Mesodermal cell (in vitro differentiated cells): Measurements from ENCODE around the gene TTC7B.
"Not testable (repeated sequence)": the region's sequence is repeated elsewhere in the genome, so short reads cannot be mapped to it uniquely, and the experiment has no call there.

Experiments
- H3K27ac ChIP-seq: 2 replicates; pipeline ENCODE4 v1.7.0; 2013; ENCODE audit warnings: mild to moderate bottlenecking, low read depth, low read length, moderate library complexity; ENCODE audit not compliant: severe bottlenecking
- H3K36me3 ChIP-seq: 2 replicates; pipeline ENCODE4 v1.7.1; 2013; ENCODE audit warnings: mild to moderate bottlenecking, low read length, moderate library complexity; ENCODE audit not compliant: control insufficient read depth, insufficient read depth
- H3K4me1 ChIP-seq: one replicate; pipeline ENCODE4 v1.7.1; 2013; ENCODE audit warnings: mild to moderate bottlenecking, low read length; ENCODE audit not compliant: insufficient read depth, control insufficient read depth, poor library complexity, severe bottlenecking
- H3K4me3 ChIP-seq: 2 replicates; pipeline ENCODE4 v1.7.0; 2013; ENCODE audit warnings: low read length, control low read depth, mild to moderate bottlenecking; ENCODE audit not compliant: insufficient read depth, poor library complexity, severe bottlenecking; ENCODE audit errors: extremely low read depth
- H3K9me3 ChIP-seq: 2 replicates; pipeline ENCODE4 v1.7.1; 2013; ENCODE audit warnings: mild to moderate bottlenecking, low read length, moderate library complexity; ENCODE audit not compliant: control insufficient read depth
- WGBS, 2 experiments: methylation state at CpG; one replicate each; pipeline ENCODE4 v1.1.5; 2013; ENCODE audit warnings: missing lambda C conversion rate in 2 of 2; ENCODE audit not compliant: insufficient coverage in 2 of 2; 5-methylcytosine and 5-hydroxymethylcytosine counted together

TTC7B gene

GRCh38 chr14:90527978-90528377, 288.3 kb downstream of the TTC7B start:
- H3K27ac ChIP-seq = no peak overlapping the region
- 89 to 98% methylated on average over 5 to 6 of the region's 6 CpGs for WGBS, 2 experiments
- no peaks in the 10 kb centered on the region for H3K4me1 ChIP-seq
- no peaks in the 10 kb centered on the region for H3K36me3 ChIP-seq
- H3K9me3 ChIP-seq = peaks cover 6% of the 10 kb centered on the region
- H3K4me3 ChIP-seq = no peak overlapping the region

DNA sequence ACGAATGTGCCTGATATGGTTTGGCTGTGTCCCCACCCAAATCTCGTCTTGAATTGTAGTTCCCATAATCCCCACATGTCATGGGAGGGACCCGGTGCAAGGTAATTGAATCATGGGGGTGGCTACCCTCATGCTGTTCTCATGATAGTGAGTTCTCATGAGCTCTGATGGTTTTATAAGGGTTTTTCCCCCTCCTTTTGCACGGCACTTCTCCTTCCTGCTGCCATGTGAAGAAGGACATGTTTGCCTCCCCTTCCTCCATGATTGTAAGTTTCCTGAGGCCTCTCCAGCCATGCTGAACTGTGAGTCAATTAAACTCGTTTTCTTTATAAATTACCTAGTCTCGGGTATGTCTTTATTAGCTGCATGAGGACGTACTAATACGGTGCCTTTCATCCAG, 289.7 kb downstream of the TTC7B start:
- H3K4me3 ChIP-seq, H3K27ac ChIP-seq: not testable (repeated sequence)
- WGBS, 2 experiments = 85 to 94% methylated on average over 4 to 5 of the region's 8 CpGs

GRCh38 chr14:90525353-90526028, 290.7 kb downstream of the TTC7B start:
- not testable (repeated sequence) for H3K4me1 ChIP-seq, H3K27ac ChIP-seq, H3K9me3 ChIP-seq, H3K36me3 ChIP-seq, H3K4me3 ChIP-seq
- WGBS, 2 experiments = 98 to 100% methylated on average over 6 to 11 of the region's 42 CpGs

More for the DNA sequence above, 289.7 kb downstream of the TTC7B start:
- not testable (repeated sequence) for H3K36me3 ChIP-seq, H3K9me3 ChIP-seq, H3K4me1 ChIP-seq

GRCh38 chr14:90523961-90524875, 292.0 kb downstream of the TTC7B start:
- Histone ChIP-seq H3K36me3 (no peaks in the 10 kb centered on the region), H3K4me3 (no peak overlapping the region), H3K9me3 (peaks cover 6% of the 10 kb centered on the region), H3K4me1 (no peaks in the 10 kb centered on the region), H3K27ac (no peak overlapping the region)
- 91 to 99% methylated on average over 11 to 12 of the region's 18 CpGs for WGBS, 2 experiments

DNA sequence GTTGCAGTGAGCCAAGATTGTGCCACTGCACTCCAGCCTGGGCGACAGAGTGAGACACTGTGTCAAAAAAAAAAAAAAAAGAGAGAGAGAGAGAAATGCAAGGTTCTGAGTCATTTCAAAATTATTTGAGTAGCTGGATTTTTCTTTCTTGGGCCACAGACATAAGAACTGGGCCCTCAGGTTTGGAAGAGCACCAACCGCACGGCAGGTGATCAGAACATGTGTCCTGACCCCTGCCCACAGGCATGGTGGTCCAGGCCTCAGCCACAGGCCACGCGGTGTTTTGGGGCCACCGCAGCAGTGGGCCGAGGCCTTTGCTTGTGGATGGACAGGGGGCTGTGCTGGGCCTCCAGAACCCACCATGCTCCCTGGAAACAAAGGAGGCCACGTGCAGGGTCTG, 292.7 kb downstream of the TTC7B start:
- H3K4me3 ChIP-seq = no peak overlapping the region
- no peaks in the 10 kb centered on the region for H3K36me3 ChIP-seq
- H3K27ac ChIP-seq = no peak overlapping the region
- H3K4me1 ChIP-seq = no peaks in the 10 kb centered on the region
- H3K9me3 ChIP-seq = peaks cover 6% of the 10 kb centered on the region
- WGBS, 2 experiments = 91 to 95% methylated on average over 5 to 7 of the region's 8 CpGs

- 83 to 86% methylated on average over 15 to 16 of the region's 21 CpGs for WGBS, 2 experiments
- H3K27ac ChIP-seq = no peak overlapping the region
- H3K36me3 ChIP-seq = no peaks in the 10 kb centered on the region
- H3K4me3 ChIP-seq = no peak overlapping the region
- H3K9me3 ChIP-seq = peaks cover 6% of the 10 kb centered on the region
- H3K4me1 ChIP-seq = no peaks in the 10 kb centered on the region
Observed at GRCh38 chr14:90522571-90523191, 293.5 kb downstream of the TTC7B start.

DNA sequence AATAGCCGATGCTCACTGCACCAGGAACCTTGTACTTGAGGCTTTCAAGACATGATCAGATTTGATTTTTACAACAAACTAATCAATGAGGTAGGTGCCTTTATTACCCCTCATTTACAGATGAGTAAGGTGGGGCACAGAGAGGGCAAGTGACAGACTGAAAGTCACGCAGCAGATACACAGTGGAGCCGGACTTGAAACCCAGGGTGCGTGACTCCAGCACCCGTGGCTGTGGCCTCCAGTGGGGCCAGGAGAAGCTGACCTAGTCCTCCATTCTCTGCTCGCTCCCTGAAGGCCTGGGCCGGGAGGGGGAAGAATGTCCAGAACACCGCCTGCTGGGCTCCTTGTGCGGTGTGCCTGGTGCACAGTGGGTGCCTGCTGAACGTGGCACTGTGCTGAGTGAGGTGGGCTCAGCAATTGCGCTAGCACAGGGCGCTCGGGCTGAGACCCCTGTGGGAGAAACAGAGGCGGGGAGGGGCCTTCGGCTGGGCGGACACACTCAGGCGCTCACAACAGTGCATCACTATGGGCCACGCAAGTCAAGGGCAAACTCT, 294.2 kb downstream of the TTC7B start:
- Histone ChIP-seq H3K36me3 (no peaks in the 10 kb centered on the region), H3K27ac (no peak overlapping the region), H3K4me1 (no peaks in the 10 kb centered on the region), H3K9me3 (peaks cover 3% of the 10 kb centered on the region), H3K4me3 (no peak overlapping the region)
- WGBS, 2 experiments = 89 to 96% methylated on average over 13 to 17 of the region's 18 CpGs

DNA sequence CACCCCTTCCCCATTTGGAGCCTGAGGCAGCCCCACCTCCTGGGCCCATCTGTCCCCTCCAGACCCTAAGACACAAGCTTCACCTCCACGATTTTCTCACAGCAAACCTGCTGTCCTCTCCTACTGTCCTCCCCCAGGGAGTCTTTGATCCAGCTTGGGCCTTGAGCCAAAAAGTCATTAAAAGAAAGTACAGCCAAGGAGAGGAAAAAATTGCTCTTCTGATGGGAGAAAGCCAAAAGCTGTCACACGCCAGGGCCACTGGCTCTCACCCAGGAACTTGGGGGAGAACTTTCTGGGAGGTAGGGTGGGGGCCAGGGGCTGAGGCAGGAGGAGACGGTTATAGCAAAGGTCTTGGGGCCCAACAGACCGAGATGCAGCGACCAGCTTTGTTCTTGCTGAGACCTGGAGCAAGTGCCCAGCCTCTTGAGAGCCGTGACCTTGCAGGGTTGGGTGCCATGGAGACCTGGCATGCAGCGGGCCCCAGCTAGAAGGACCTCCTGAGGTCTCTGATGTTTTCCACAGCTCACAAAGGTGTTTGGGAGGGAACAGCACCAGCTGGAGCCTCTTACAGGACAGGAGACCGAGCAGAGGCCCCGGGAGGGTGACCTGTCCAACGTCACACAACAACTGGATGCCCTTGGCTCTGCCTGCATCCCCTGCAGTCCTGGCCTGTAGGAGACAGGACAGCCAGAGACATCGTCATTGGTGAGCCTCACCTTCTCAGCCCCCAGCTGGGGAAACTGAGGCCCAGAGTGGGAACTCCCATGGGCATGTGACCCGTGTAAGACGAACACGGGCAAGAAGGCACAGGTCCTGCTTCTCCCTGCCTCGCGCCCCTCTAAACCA, 294.9 kb downstream of the TTC7B start:
- Histone ChIP-seq H3K4me1 (no peaks in the 10 kb centered on the region), H3K9me3 (no peaks in the 10 kb centered on the region), H3K36me3 (no peaks in the 10 kb centered on the region), H3K27ac (no peak overlapping the region), H3K4me3 (no peak overlapping the region)
- 87 to 88% methylated on average over 14 to 15 of the region's 16 CpGs for WGBS, 2 experiments

DNA sequence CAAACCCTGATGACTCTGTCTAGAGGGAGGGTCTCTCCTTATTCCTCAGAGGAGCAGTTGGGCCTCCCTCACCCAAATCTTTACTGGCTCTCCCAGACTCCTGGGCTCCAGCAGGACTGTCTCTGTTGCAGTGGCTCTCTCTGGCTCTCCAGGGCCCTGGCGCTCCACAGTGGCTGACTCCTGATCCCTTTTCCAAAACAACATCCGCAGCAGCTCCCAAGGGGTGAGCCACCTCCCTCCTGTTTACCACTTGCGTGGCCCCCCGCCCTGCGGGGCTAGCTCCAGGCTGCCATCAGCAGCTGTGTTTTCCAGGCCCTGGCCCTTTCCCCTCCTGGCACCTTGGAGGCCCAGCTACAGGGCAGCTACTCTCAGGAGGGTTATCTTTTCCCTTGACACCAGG, 295.9 kb downstream of the TTC7B start:
- H3K9me3 ChIP-seq = no peaks in the 10 kb centered on the region
- H3K27ac ChIP-seq = no peak overlapping the region
- H3K4me1 ChIP-seq = no peaks in the 10 kb centered on the region
- 95 to 96% methylated on average over 5 of the region's 5 CpGs for WGBS, 2 experiments
- no peaks in the 10 kb centered on the region for H3K36me3 ChIP-seq
- H3K4me3 ChIP-seq = no peak overlapping the region
